IPS DF 6.9 (cell line): Measurements from ENCODE around the gene ASTN2.

Experiments
- DNase-seq: peaks from one replicate; pipeline ENCODE4 v3.0.0-alpha.2; 2013; ENCODE audit warnings: low read depth, low spot score
- H3K27ac ChIP-seq: one replicate; pipeline ENCODE4 v1.5.1; 2013; ENCODE audit warnings: low read length, control low read depth
- H3K27me3 ChIP-seq: 2 replicates; pipeline ENCODE4 v1.6.1; 2013; ENCODE audit warnings: mild to moderate bottlenecking, low read length; ENCODE audit not compliant: control insufficient read depth, insufficient read depth
- H3K36me3 ChIP-seq: 2 replicates; pipeline ENCODE4 v1.6.1; 2013; ENCODE audit warnings: low read length; ENCODE audit not compliant: control insufficient read depth, insufficient read depth
- H3K4me1 ChIP-seq: 2 replicates; pipeline ENCODE4 v1.6.1; 2013; ENCODE audit warnings: low read length; ENCODE audit not compliant: control insufficient read depth, insufficient read depth
- H3K4me3 ChIP-seq: 2 replicates; pipeline ENCODE4 v1.5.1; 2013; ENCODE audit warnings: mild to moderate bottlenecking, low read length
- H3K9me3 ChIP-seq: 2 replicates; pipeline ENCODE4 v1.6.1; 2013; ENCODE audit warnings: low read length, inconsistent platforms; ENCODE audit not compliant: control insufficient read depth, insufficient read depth
- WGBS: extraction: QIAGEN DNeasy Blood & Tissue Kit; methylation state at CpG from one replicate; pipeline ENCODE4 v1.1.7; 2013; ENCODE audit warnings: mixed read lengths, missing lambda C conversion rate; ENCODE audit not compliant: insufficient read length, insufficient coverage; 5-methylcytosine and 5-hydroxymethylcytosine counted together

ASTN2 gene

DNA sequence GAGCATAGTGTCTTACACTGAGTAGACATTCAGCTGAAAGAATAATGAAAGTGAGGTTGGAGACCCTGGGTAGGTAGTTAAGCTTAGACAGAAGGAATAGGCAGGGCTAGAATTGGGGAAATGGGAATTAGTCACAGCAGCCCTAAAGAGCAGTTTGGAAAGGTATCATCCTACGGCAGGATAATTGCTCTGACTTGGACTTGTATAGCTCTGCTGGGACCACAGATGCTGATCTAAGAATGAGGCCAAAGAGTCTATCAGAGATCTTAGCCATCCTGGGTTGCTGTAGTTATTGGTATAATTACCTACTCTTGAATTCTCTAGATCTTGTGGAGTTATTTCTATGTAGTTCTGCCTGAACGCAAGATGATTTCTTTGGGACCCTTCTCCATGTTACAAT, 288.0 kb downstream of the ASTN2 start:
- Histone ChIP-seq H3K9me3 (no peaks in the 10 kb centered on the region), H3K27me3 (no peaks in the 10 kb centered on the region), H3K4me3 (no peak overlapping the region), H3K4me1 (no peaks in the 10 kb centered on the region), H3K27ac (no peak overlapping the region), H3K36me3 (no peaks in the 10 kb centered on the region)
- no peak for DNase-seq
- WGBS, result no CpG with 5 or more reads among the region's 2 CpGs

- no peak overlapping the region for H3K27ac ChIP-seq
- no CpG with 5 or more reads among the region's 6 CpGs for WGBS
- no peak overlapping the region for H3K4me3 ChIP-seq
- no peaks in the 10 kb centered on the region for H3K4me1 ChIP-seq
- no peak for DNase-seq
- no peaks in the 10 kb centered on the region for H3K27me3 ChIP-seq
- H3K36me3 ChIP-seq, result no peaks in the 10 kb centered on the region
- no peaks in the 10 kb centered on the region for H3K9me3 ChIP-seq
Measured at GRCh38 chr9:117125531-117125930, 289.3 kb downstream of the ASTN2 start.

- no peaks in the 10 kb centered on the region for H3K4me1 ChIP-seq
- DNase-seq, result no peak
- H3K27me3 ChIP-seq, result no peaks in the 10 kb centered on the region
- no peak overlapping the region for H3K27ac ChIP-seq
- no peaks in the 10 kb centered on the region for H3K9me3 ChIP-seq
- H3K36me3 ChIP-seq, result no peaks in the 10 kb centered on the region
- WGBS, result no CpG with 5 or more reads among the region's 7 CpGs
- no peak overlapping the region for H3K4me3 ChIP-seq
Measured at GRCh38 chr9:117123729-117124128, 291.1 kb downstream of the ASTN2 start.

- Histone ChIP-seq H3K4me1 (no peaks in the 10 kb centered on the region), H3K4me3 (no peak overlapping the region), H3K36me3 (no peaks in the 10 kb centered on the region), H3K9me3 (no peaks in the 10 kb centered on the region), H3K27ac (no peak overlapping the region), H3K27me3 (no peaks in the 10 kb centered on the region)
- no CpG with 5 or more reads among the region's 3 CpGs for WGBS
- DNase-seq, result no peak
Measured at GRCh38 chr9:117122953-117123352, 291.9 kb downstream of the ASTN2 start.

- Histone ChIP-seq H3K4me3 (no peak overlapping the region), H3K36me3 (no peaks in the 10 kb centered on the region), H3K27me3 (no peaks in the 10 kb centered on the region), H3K4me1 (no peaks in the 10 kb centered on the region), H3K27ac (no peak overlapping the region), H3K9me3 (no peaks in the 10 kb centered on the region)
- DNase-seq, result no peak
- no CpG with 5 or more reads among the region's 1 CpG for WGBS
Measured at GRCh38 chr9:117122102-117122501, 292.8 kb downstream of the ASTN2 start.

DNA sequence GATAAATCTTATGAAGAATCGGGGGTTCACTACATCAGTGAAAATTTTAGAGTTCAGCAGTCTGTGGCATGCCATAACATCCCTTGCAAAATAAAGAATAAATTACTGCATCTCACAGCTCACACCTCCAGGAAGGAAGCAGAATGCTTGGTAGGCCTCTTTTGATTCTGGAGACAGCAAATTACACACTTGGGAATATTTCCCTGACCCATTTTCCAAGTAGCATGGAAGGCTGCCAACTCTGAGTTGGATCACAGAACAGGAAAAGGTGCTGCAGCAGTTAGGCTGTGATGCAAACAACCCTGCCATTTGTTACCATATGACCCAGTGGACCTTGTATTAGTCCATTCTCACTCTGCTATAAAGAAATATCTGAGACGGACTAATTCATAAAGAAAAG, 293.5 kb downstream of the ASTN2 start:
- no peak for DNase-seq
- no peak overlapping the region for H3K4me3 ChIP-seq
- WGBS, result no CpG with 5 or more reads among the region's 2 CpGs
- no peak overlapping the region for H3K27ac ChIP-seq
- no peaks in the 10 kb centered on the region for H3K9me3 ChIP-seq
- no peaks in the 10 kb centered on the region for H3K4me1 ChIP-seq
- no peaks in the 10 kb centered on the region for H3K27me3 ChIP-seq
- no peaks in the 10 kb centered on the region for H3K36me3 ChIP-seq

GRCh38 chr9:117120061-117120460, 294.8 kb downstream of the ASTN2 start:
- WGBS, result no CpG with 5 or more reads among the region's 2 CpGs
- Histone ChIP-seq H3K27ac (no peak overlapping the region), H3K9me3 (no peaks in the 10 kb centered on the region), H3K4me1 (no peaks in the 10 kb centered on the region), H3K27me3 (no peaks in the 10 kb centered on the region), H3K4me3 (no peak overlapping the region), H3K36me3 (no peaks in the 10 kb centered on the region)
- DNase-seq, result no peak

DNA sequence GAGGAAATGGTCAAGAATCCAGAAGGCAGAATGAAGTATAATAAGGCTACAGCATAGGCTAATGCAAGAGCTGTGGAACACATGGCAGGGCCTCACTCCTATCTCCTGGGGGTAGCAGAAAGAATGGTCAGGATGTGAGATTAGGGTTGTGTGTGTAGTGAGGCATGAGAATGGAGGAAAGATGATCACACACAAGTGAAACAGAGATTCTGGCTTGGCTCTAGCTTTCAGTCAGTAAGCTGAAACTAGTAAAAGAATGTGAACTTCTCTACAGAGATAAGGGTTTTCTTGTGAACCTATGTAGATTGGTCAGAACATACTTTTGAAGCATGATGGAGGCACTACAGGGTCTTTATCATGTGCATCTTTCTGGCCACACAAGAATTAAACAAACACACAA, 298.8 kb downstream of the ASTN2 start:
- Histone ChIP-seq H3K27ac (no peak overlapping the region), H3K36me3 (no peaks in the 10 kb centered on the region), H3K27me3 (no peaks in the 10 kb centered on the region), H3K4me1 (no peaks in the 10 kb centered on the region), H3K4me3 (no peak overlapping the region), H3K9me3 (no peaks in the 10 kb centered on the region)
- DNase-seq, result no peak

GRCh38 chr9:117114768-117115167, 300.1 kb downstream of the ASTN2 start:
- no CpG with 5 or more reads among the region's 2 CpGs for WGBS

GRCh38 chr9:117104716-117105495, 310.0 kb downstream of the ASTN2 start:
- no peak for DNase-seq
- WGBS, result no CpG with 5 or more reads among the region's 8 CpGs

More at GRCh38 chr9:117114768-117115167, 300.1 kb downstream of the ASTN2 start:
- H3K27ac ChIP-seq, result no peak overlapping the region
- H3K4me1 ChIP-seq, result no peaks in the 10 kb centered on the region
- H3K36me3 ChIP-seq, result no peaks in the 10 kb centered on the region
- H3K9me3 ChIP-seq, result no peaks in the 10 kb centered on the region
- DNase-seq, result no peak
- H3K27me3 ChIP-seq, result no peaks in the 10 kb centered on the region
- no peak overlapping the region for H3K4me3 ChIP-seq

DNA sequence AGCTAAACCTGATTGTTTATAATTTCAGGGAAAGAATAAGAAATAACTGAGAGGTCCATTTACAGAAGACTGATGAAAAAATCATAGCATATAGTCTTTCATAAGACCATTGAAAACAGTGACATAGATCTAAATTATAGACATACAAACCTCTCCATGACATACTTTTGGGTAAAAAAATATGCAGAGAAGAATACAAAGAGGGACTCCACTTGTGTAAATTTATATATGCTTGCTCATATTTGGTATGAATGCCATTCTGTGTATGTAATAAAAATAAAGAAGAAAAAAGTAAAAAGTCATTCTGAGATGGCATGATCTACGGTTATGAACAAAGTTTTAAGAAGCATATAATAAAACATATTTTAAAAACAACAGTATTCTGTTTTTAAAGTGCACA, 310.7 kb downstream of the ASTN2 start:
- Histone ChIP-seq H3K4me3 (no peak overlapping the region), H3K4me1 (no peaks in the 10 kb centered on the region), H3K36me3 (no peaks in the 10 kb centered on the region), H3K9me3 (no peaks in the 10 kb centered on the region), H3K27me3 (no peaks in the 10 kb centered on the region), H3K27ac (no peak overlapping the region)
- no CpG with 5 or more reads among the region's 1 CpG for WGBS
- no peak for DNase-seq

More at GRCh38 chr9:117104716-117105495, 310.0 kb downstream of the ASTN2 start:
- no peaks in the 10 kb centered on the region for H3K4me1 ChIP-seq
- H3K4me3 ChIP-seq, result no peak overlapping the region
- no peak overlapping the region for H3K27ac ChIP-seq
- H3K27me3 ChIP-seq, result no peaks in the 10 kb centered on the region
- no peaks in the 10 kb centered on the region for H3K9me3 ChIP-seq
- H3K36me3 ChIP-seq, result no peaks in the 10 kb centered on the region
